Suppressor macrophage (primary cell): Measurements from ENCODE around the gene RBM26.
"Not testable (repeated sequence)": the region's sequence is repeated elsewhere in the genome, so short reads cannot be mapped to it uniquely, and the experiment has no call there.

Experiments
- DNase-seq, 4 experiments: peaks; one replicate each; pipeline ENCODE4 v3.0.0-alpha.2; 2020 to 2022

Gene RBM26

GRCh38 chr13:79384022-79384610 lies 21.9 kb downstream of the RBM26 start:
- DNase-seq = no peak

- DNase-seq = no peak
These were observed 23.3 kb downstream of the RBM26 start for GRCh38 chr13:79382545-79383275.

GRCh38 chr13:79380997-79381396 lies 25.1 kb downstream of the RBM26 start:
- no peak for DNase-seq

GRCh38 chr13:79379274-79379673 lies 26.8 kb downstream of the RBM26 start:
- DNase-seq = no peak

GRCh38 chr13:79376843-79377242 lies 29.2 kb downstream of the RBM26 start:
- no peak for DNase-seq

GRCh38 chr13:79374578-79374977 lies 31.5 kb downstream of the RBM26 start:
- DNase-seq = no peak

- DNase-seq = no peak
These were observed 32.1 kb downstream of the RBM26 start for GRCh38 chr13:79373916-79374315.

GRCh38 chr13:79369226-79369625 lies 36.8 kb downstream of the RBM26 start:
- DNase-seq = no peak

GRCh38 chr13:79365981-79366380 lies 40.1 kb downstream of the RBM26 start:
- no peak for DNase-seq

- DNase-seq = peak in 3 of 4 experiments; percentile 5 to 33 (median 25)
These were observed 44.8 kb downstream of the RBM26 start for GRCh38 chr13:79361299-79361698.

- no peak for DNase-seq
These were observed 46.0 kb downstream of the RBM26 start for GRCh38 chr13:79360095-79360494.

GRCh38 chr13:79359064-79359463 lies 47.0 kb downstream of the RBM26 start:
- DNase-seq = no peak

GRCh38 chr13:79354285-79354684 lies 51.8 kb downstream of the RBM26 start:
- DNase-seq = no peak

- no peak for DNase-seq
These were observed 52.4 kb downstream of the RBM26 start for GRCh38 chr13:79353693-79354092.

- DNase-seq = no peak
These were observed 53.9 kb downstream of the RBM26 start for GRCh38 chr13:79352107-79352506.

- DNase-seq = not testable (repeated sequence)
These were observed 56.4 kb downstream of the RBM26 start for GRCh38 chr13:79349608-79350007.

- DNase-seq = no peak
These were observed 57.0 kb downstream of the RBM26 start for GRCh38 chr13:79349011-79349410.

- no peak for DNase-seq
These were observed 59.6 kb downstream of the RBM26 start for GRCh38 chr13:79346300-79346914.

GRCh38 chr13:79341202-79341601 lies 64.9 kb downstream of the RBM26 start:
- DNase-seq = no peak

GRCh38 chr13:79340490-79340889 lies 65.6 kb downstream of the RBM26 start:
- no peak for DNase-seq

GRCh38 chr13:79338343-79338742 lies 67.7 kb downstream of the RBM26 start:
- no peak for DNase-seq

- DNase-seq = peak in 3 of 4 experiments; percentile 13 to 28 (median 20)
These were observed 69.1 kb downstream of the RBM26 start for GRCh38 chr13:79336966-79337365.

GRCh38 chr13:79328510-79328909 lies 77.5 kb downstream of the RBM26 start:
- no peak for DNase-seq

GRCh38 chr13:79320433-79320832 lies 85.6 kb downstream of the RBM26 start:
- DNase-seq = no peak
